ENCODE measurements around the gene CSN2.
"Not testable (repeated sequence)": the region's sequence is repeated elsewhere in the genome, so short reads cannot be mapped to it uniquely, and the experiment has no call there.

The CSN2 gene, protein sequence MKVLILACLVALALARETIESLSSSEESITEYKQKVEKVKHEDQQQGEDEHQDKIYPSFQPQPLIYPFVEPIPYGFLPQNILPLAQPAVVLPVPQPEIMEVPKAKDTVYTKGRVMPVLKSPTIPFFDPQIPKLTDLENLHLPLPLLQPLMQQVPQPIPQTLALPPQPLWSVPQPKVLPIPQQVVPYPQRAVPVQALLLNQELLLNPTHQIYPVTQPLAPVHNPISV

DNA sequence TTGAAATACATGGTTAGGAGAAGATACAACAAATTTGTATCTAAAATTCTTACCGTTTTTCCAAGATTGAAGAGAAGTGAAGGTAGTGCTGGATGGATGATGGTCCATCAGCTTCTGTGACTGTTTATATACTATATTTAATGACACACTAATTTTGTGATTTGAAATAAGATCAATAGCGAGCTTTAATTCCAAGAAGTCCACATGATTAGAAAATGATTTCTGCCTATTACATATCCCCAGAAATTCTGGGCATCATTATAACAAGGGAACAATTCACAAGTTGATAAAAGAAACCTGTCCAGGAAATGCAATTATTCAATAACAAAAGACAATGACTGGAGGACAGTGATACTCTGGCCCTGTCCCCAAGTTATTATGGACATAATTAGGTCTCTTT, at the start of gene CSN2:
TSS of gene CSN2 (minus strand) at position 101 of the 400 bp plus-strand sequence. CDS start 4,733 bp downstream, outside the sequence.
- DNase-seq, result no peak

DNA sequence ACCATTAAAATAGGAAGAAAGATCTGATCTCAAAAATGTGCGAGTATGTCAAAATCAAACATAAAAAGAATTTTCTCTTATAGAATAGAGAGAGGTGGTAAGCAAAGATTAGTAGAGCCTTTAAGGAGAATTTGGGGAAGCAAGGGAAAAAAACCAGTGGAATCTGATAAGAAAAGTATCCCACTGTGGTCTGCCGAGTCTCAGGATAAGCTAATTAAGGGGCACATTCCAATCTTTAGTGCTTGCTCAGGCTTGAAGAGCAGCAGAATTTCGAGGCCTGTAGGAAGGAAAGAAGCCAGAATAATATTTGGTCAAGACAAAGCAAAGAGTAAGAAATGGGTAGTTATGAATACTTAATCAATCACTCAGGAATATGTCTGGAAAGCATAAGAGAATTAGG, 43.2 kb upstream of the CSN2 start:
- DNase-seq, result no peak

DNA sequence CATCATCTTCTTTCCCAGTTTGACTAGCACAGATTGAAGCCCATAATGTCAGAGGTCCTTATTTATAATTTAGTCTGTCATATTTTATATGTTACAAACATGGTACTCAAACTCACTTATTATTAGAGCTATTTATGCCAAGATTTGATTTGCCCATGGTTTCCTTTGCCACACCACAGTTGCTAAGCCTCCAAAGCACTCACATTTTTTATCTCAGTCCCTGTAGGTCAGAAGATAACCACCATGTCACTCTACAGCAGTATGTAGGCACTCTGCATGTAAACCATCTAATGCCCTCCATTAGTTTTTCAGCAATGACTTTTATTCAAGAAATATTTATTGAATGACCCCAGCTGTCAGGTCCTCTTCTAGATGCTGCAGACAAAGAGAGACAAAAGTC, 37.0 kb upstream of the CSN2 start:
- no peak for DNase-seq

DNA sequence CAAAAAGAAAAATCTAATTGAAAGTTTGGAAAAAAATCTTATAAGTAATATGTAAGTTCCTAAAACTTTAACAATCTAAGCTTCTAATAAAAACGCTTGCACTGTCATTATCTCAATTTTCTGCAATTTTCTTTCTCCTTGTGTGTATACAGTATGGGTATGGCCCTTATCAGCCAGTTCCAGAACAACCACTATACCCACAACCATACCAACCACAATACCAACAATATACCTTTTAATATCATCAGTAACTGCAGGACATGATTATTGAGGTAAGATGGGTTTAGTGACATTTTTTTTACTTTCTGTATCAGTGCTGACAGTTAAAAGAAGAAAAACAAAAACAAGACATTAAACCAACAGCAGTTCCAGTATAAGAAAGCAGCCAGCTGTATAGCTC, 35.2 kb upstream of the CSN2 start:
- no peak for DNase-seq

DNA sequence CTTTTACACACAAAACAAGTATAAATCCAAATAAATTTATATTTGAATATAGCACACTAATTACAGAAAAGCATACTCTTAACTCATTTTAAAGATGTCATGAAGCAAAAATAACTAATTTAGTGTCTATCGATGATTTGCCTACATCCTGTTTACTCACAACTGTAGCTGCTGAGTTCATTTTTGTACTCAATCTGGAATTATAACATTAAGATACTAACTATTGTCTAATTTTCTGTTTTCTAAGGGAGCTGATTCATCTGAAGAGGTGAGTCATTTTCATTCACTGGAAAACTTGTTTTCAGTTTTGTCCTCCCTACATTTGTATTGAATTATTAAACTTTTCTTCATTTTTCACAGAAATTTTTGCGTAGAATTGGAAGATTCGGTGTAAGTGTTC, 33.9 kb upstream of the CSN2 start:
- DNase-seq, result no peak

DNA sequence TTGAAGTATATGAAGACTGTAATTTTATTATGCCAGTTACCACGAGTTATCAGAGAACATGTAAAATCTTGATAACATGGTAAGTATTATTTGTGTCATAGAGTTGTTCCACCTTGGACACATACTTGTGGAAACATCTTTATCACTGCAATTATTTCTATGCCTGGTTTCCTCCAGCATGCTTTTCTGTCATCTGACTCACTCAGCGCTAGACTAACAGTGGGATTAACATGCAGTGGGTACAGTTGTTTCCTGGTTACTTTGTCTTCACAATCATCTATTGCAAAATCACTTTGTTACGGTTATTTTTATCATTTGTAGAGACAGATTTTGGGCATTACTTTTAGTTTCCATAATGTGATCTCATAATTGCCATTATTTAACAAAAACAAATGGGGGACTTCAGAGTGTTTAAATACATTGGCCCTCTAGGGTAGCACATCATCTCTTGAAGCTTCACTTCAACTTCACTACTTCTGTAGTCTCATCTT, 30.0 kb upstream of the CSN2 start, which contains the start of gene STATH:
TSS of gene STATH (plus strand) at position 441 of the 491 bp plus-strand sequence. CDS start 2,472 bp downstream, outside the sequence.
- no peak for DNase-seq

DNA sequence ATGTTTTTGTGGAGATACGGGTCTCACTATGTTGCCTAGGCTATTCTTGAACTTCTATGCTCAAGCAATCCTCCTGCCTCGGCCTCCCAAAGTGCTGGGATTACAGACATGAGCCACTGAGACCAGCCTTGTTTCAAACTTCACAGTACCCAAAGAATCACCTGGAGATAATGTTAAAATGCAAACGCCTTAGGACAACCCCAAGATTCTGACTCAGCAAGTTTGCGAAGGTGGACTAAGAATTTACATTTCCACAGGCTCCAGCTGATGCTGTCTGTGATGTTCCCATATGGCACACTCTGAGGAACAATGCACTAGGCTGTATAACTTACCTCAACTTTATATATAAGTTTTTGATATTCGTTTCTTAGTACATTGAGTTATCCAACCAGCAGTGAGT, 29.3 kb upstream of the CSN2 start:
- DNase-seq, result no peak

DNA sequence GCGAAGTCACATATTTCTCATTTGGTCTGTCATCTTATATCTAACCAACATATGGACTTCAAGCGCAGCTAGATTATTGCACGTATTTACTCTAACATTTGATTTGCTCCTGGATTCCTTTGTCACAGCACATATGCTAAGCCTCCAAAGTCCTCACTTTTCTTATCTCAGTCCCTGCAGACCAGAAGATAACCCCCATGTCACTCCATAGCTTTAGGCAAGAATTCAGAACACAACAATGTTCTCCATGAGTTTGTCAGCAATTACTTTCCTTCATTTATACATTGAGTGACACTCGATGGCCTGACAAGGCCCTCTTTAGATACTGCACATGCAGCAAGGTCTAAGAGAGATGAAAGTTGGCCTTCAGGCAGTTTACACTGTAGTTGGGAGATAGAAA, 25.5 kb upstream of the CSN2 start:
- DNase-seq, result no peak

DNA sequence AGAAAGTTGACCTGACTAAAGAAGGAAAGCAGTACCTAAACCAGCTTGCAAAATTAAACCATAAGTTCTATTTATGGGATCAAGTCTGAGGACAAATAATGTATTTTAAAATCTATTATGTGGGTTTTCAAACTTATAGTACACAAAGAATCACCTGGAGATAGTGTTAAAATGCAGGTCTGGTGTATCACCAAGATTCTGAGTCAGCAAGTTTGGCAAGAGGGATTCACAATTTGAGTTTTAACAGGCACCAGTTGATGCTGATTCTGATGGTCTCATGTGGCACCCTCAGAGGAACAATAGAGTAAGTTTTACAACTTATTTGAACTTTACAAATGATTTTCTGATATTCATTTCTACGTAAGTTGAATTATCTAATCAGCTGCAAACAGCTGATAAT, 21.1 kb upstream of the CSN2 start:
- DNase-seq, result no peak

DNA sequence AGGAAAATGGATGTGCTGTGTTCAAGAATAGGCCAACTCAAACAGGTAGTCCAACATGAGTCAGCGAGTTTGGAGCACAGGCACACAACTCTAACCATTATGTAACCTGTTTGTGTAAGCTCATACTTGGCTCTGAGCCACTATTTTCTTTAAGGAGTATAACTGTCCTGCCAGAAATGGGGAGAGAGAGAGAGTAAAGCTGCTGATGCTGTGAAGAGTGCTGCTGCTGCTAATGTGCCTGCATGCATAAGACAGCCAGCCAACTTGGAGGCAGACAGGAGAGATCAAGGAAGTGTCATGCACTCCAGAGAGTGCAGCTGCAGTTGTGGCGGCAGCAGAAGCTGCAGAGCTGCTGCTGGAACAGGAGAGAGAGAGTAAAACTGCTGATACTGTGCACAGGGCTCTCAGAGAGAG, 18.5 kb upstream of the CSN2 start:
- peak; percentile 60 for DNase-seq

DNA sequence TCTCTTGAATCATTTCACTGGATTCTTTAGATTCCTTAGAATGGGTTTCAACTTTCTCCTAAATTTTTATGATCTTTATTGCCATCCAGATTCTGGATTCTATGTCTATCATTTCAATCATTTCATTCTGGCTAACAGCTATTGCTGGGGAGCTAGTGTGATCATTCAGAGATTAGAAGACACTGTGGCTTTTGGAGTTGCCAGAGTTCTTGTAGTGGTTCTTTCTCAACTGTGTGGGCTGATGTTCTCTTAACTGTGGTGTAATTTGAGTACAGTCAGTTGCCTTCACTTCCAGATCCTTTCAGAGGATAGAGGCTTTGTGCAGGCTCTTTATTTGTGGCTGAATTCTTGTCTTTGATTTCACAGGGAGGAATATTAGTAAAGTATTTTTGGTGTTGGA, 12.1 kb upstream of the CSN2 start:
- no peak for DNase-seq

DNA sequence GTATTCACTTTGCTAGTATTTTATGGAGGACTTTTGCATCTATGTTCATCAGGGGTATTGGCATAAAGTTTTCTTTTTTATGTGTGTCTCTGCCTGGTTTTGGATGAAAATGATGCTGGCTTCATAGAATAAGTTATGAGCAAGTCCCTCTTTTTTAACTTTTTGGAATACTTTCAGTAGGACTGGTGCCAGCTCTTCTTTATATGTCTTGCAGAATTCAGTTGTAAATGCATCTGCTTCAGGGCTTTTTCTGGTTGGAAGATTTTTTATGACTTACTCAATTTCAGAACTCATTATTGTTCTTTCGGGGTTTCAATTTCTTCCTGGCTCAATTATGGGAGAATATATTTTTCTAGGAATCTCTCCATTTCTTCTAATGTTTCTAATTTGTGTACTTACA, 9.1 kb upstream of the CSN2 start:
- DNase-seq, result no peak

DNA sequence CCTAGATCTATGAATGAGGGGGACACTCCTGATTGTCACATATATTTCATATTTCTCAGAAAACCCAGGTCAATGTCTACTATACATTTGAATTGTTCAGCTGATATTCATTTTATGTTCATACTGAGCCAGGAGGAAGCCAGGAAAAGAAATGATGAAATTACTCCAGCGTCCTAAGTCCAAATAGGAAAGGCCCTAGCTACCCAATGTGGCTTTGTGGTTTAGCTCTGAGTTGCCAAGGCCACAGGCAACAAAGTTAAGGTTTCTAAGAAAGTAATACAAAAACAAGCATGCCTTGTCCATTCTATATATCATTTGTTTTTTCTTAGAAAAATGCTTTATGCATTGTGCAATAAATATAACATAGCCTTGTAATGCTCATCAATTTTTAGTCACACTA, 4.5 kb upstream of the CSN2 start:
- no peak for DNase-seq

DNA sequence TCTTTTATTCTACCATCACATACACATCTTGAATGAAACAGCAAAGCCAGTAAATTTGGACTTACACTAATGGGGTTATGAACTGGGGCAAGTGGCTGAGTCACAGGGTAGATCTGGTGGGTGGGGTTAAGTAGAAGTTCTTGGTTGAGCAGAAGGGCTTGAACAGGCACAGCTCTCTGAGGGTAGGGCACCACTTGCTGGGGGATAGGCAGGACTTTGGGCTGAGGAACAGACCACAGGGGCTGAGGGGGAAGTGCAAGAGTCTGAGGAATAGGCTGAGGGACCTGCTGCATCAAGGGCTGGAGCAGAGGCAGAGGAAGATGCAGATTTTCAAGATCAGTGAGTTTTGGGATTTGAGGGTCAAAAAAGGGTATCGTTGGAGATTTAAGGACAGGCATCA, 8.3 kb downstream of the CSN2 start:
- DNase-seq, result no peak

DNA sequence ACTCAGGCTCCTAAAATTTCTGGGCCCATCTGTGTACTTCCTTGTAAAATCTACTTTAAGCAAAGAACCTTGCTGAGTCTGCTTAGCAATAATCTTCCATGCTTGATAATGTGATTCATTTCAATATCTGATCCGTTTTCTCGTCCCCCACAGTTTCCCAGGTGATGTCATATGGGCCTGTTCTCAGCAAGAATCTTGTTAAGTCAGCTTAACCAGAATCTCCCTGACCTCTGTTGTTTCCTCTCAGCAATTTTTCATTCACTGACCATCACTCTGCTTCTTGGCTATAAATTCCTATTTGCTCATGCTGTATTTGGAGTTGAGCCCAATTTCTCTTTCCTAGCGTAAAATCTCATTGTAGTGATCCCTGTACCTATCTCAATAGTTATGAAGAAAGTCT, 13.9 kb downstream of the CSN2 start:
- no peak for DNase-seq

DNA sequence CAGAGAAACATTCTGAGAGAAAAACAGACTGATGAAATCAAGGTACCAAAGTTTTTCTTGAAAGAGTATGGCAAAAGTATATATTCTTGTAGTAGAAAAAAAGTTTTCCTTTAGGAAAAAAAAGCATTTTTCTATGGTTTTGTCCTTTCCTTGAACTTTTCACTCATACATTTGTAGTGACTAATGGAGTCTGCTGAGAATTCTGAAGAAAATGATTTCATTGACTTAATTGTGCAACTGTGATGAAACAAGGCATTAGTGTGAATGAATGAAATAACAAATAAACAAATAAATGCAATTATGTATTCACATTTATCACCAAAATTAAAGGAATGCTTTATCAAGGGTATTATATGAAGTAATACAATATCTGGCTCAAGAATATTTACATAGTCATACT, 29.0 kb downstream of the CSN2 start:
- no peak for DNase-seq

DNA sequence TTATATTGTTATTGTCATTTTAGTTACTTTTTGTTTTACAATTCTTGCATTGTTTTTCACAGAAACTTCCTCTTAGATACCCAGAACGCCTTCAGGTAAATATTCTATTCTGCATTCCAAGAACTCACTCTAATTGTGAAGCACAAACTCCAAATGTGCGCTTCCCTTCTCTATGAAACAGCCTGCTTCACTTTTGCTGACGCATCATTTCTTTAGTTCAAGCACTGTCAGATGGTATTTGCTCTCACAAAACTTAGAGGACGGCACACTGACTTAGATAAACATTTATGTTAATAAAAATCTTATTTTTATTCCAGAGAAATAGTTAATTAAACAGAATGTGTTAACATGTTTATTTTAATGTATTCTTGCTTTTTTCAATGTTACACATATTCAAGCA, 31.4 kb downstream of the CSN2 start:
- DNase-seq, result no peak

DNA sequence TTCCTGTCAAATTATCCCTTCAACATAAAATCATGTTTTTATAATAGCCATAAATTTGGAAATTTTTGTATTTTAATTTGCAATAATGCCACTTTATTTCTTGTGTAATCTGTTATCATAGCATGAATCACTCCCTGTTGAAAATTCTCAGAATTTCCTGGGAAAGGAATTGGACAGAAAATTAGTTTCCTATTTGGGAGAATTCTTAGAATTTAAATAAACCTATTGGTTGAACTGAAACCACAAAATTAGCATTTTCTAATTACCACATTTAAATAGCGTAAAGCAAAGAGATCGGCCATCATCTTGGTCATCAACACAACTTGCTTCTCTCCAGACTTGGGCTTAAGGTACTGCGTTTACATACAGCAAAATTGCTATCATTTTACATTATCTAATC, 34.8 kb downstream of the CSN2 start, which contains the start of gene CSN1S1:
TSS of gene CSN1S1 (plus strand) at position 301 of the 400 bp plus-strand sequence. CDS start 1,488 bp downstream, outside the sequence.
- no peak for DNase-seq

DNA sequence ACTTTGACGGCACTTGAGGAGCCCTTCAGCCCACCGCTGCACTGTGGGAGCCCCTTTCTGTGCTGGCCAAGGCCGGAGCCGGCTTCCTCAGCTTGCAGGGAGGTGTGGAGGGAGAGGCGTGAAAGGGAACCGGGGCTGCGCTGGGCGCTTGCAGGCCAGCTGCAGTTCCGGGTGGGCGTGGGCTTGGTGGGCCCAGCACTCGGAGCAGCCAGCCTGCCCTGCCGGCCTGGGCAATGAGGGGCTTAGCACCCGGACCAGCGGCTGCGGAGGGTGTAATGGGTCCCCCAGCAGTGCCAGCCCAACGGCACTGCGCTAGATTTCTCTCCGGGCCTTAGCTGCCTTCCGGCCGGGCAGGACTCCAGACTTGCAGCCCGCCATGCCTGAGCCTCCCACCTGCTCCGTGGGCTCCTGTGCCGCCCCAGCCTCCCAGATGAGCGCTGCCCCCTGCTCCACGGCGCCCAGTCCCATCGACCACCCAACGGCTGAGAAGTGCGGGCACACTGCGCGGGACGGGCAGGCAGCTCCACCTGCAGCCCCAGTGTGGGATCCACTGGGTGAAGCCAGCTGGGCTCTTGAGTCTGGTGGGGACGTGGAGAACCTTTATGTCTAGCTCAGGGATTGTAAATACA, 41.6 kb downstream of the CSN2 start:
- DNase-seq, result not testable (repeated sequence)

DNA sequence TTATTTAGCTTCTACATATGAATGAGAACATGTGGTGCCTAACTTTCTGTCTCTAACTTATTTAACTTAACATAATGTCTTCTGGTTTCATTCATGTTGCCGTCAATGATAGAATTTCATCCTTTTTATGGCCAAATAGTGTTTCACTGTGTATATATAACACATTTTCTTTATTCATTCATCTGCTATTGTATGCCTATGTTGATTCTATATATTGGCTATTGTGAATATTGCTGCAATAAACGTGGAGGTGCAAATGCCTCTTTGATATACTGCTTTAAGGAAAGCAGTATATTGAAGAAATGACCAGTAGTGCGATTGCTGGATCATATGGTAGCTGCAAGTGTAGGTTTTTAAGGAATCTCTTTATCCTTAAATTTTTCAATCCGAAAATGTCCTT, 44.7 kb downstream of the CSN2 start:
- DNase-seq, result no peak

DNA sequence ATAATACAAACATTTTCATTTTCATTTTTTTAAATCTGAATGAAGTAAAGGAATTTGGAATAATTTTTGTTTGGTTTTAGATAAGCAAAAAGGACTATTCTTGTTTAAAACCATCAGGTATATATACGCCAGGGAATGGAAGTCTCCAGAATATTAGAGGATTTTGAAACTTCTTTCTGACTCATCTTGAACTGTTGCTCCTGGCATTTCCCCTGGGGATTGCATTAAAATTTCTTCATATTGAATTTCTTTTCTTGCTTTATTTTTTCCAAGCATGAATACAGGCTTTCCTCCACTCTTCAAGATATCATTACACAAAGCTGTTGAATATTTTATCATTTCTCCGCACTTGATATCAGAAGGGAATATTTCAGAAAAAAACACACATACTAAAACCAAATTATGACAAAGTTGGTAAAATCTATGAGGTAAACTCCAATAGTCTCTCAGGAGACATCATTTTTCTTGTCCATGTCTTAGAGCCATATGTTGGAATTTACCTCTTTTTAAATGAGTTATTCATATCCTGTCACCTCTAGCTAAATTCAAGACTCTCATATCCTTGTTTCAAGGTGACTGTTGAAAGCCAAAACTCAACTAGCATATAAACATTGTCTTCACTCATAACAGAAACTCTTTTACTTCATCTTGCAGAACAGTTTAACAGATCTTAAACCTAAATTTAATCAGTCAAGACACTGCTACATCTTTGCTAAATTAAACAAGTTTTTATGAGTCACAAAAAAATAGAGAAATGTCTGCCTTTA, 55.3 kb downstream of the CSN2 start:
- no peak for DNase-seq

DNA sequence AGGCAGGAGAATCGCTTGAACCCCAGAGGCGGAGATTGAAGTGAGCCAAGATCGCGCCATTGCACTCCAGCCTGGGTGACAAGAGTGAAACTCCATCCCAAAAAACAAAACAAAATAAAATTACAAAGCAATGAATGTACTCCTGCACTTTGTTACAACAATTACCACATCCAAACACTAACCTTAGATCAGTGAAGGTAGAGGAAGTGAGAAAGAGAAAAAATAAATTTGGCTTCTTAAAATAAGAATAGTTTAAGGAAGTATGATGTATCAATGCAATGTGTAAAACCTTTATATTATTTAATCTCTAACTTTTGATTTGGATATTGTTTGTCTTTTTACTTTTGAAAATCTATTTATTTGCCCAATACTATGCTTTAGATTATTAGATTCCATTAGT, 56.3 kb downstream of the CSN2 start:
- DNase-seq, result no peak

DNA sequence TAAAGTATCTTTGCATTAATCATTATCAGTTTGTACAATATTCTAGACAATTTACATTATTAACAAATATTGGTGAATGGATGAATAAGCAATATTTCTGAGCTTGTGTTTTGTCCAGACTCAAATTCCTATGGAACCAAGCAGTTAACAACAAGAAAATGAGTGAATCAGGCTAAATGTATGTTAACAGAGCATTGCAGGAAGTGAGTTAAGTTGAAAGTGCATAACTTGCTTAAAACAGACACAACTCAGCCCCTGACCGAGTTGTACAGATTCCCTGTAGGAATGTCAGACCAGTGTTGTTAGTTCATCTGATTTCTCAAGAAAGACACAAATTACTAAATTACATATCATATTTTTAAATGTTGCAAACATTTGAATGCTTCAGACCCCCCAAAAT, 58.4 kb downstream of the CSN2 start:
- no peak for DNase-seq
